Measurements from ENCODE around the gene XYLT1. TPM values are rescaled to one million over a fixed set of nuclear protein-coding genes. Genes with fewer than 3 reads are reported as not detected.

Gene XYLT1
- total RNA-seq, 1 experiment from 2014 or later, result 12.5 TPM

GRCh38 chr16:17351441-17352035 is 119.2 kb downstream of the XYLT1 start:
- H3K27ac Mint-ChIP-seq (ENCODE audit: unreplicated experiment), result no peak overlapping the region
- H3K27me3 Mint-ChIP-seq (ENCODE audit: insufficient read depth, unreplicated experiment), result no peaks in the 10 kb centered on the region
- no peak overlapping the region for H3K4me3 Mint-ChIP-seq (ENCODE audit: unreplicated experiment)
- no peaks in the 10 kb centered on the region for H3K9me3 ChIP-seq
- no peaks in the 10 kb centered on the region for H3K4me1 Mint-ChIP-seq (ENCODE audit: low read depth, unreplicated experiment)
- ChIA-PET CTCF (no interaction called here), POLR2A (no interaction called here)
- DNase-seq, result no peak
- TF ChIP-seq, protein P1, sequence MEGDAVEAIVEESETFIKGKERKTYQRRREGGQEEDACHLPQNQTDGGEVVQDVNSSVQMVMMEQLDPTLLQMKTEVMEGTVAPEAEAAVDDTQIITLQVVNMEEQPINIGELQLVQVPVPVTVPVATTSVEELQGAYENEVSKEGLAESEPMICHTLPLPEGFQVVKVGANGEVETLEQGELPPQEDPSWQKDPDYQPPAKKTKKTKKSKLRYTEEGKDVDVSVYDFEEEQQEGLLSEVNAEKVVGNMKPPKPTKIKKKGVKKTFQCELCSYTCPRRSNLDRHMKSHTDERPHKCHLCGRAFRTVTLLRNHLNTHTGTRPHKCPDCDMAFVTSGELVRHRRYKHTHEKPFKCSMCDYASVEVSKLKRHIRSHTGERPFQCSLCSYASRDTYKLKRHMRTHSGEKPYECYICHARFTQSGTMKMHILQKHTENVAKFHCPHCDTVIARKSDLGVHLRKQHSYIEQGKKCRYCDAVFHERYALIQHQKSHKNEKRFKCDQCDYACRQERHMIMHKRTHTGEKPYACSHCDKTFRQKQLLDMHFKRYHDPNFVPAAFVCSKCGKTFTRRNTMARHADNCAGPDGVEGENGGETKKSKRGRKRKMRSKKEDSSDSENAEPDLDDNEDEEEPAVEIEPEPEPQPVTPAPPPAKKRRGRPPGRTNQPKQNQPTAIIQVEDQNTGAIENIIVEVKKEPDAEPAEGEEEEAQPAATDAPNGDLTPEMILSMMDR (IDR thresholded peaks at IDR 0.05; ENCODE audit: insufficient read depth in 1 of 2, low read depth in 1 of 2, low read length in 1 of 2, severe bottlenecking in 1 of 2, unreplicated experiment in 1 of 2), result no peak
- H3K4me3 ChIP-seq (ENCODE audit: low read depth, low read length), result no peak overlapping the region
- BruUV-seq (replicated peaks), result no TSS peak
- H3K4me1 ChIP-seq, result no peaks in the 10 kb centered on the region
- no peaks in the 10 kb centered on the region for H3K36me3 Mint-ChIP-seq (ENCODE audit: insufficient read depth, unreplicated experiment)
- intact Hi-C loops (cut with micrococcal nuclease; ENCODE audit: unreplicated experiment), result no loop called here
- H3K36me3 ChIP-seq (ENCODE audit: control insufficient read depth, insufficient read depth, low read length), result no peaks in the 10 kb centered on the region
- H3K9me3 Mint-ChIP-seq (ENCODE audit: unreplicated experiment), result no peaks in the 10 kb centered on the region
- H3K27me3 ChIP-seq (replicated peaks; ENCODE audit: control insufficient read depth, insufficient read depth, low read length), result no peaks in the 10 kb centered on the region

DNA sequence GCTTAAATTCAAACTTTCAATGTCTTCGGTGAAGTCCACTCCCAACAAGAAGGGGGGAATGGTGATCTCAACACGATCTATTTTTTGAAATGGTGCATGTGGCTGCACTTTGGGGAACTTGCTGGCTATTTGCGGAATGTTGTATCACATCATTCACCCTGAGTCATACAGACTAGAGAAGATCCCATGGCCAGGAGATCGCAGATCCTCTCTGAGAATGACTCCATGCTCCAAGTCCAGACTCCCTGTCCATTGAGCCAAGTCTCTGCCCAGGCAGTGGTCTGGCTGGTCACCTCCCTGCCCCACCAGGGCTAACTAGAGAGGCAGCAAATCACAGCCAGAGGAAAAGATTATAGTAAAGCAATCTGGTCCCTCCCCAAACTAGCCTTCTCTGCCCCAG is 120.6 kb downstream of the XYLT1 start:
- ChIA-PET CTCF (no interaction called here), POLR2A (no interaction called here)
- Histone ChIP-seq H3K27me3 (replicated peaks; ENCODE audit: control insufficient read depth, insufficient read depth, low read length) (no peaks in the 10 kb centered on the region), H3K4me3 (ENCODE audit: low read depth, low read length) (no peak overlapping the region), H3K9me3 (no peaks in the 10 kb centered on the region), H3K4me1 (no peaks in the 10 kb centered on the region), H3K36me3 (ENCODE audit: control insufficient read depth, insufficient read depth, low read length) (no peaks in the 10 kb centered on the region)
- no peaks in the 10 kb centered on the region for H3K27me3 Mint-ChIP-seq (ENCODE audit: insufficient read depth, unreplicated experiment)
- H3K27ac Mint-ChIP-seq (ENCODE audit: unreplicated experiment), result no peak overlapping the region
- TF ChIP-seq, protein P1 (IDR thresholded peaks at IDR 0.05; ENCODE audit: insufficient read depth in 1 of 2, low read depth in 1 of 2, low read length in 1 of 2, severe bottlenecking in 1 of 2, unreplicated experiment in 1 of 2), result no peak
- BruUV-seq (replicated peaks), result no TSS peak
- DNase-seq, result no peak
- intact Hi-C loops (cut with micrococcal nuclease; ENCODE audit: unreplicated experiment), result no loop called here
- no peak overlapping the region for H3K4me3 Mint-ChIP-seq (ENCODE audit: unreplicated experiment)
- no peaks in the 10 kb centered on the region for H3K4me1 Mint-ChIP-seq (ENCODE audit: low read depth, unreplicated experiment)
- no peaks in the 10 kb centered on the region for H3K36me3 Mint-ChIP-seq (ENCODE audit: insufficient read depth, unreplicated experiment)
- H3K9me3 Mint-ChIP-seq (ENCODE audit: unreplicated experiment), result no peaks in the 10 kb centered on the region

- no peak overlapping the region for H3K4me3 ChIP-seq (ENCODE audit: low read depth, low read length)
Measured at GRCh38 chr16:17348826-17349225, 121.9 kb downstream of the XYLT1 start.

More at GRCh38 chr16:17348826-17349225, 121.9 kb downstream of the XYLT1 start:
- no peaks in the 10 kb centered on the region for H3K9me3 ChIP-seq
- H3K4me3 Mint-ChIP-seq (ENCODE audit: unreplicated experiment), result no peak overlapping the region
- no peaks in the 10 kb centered on the region for H3K36me3 Mint-ChIP-seq (ENCODE audit: insufficient read depth, unreplicated experiment)
- no peaks in the 10 kb centered on the region for H3K9me3 Mint-ChIP-seq (ENCODE audit: unreplicated experiment)
- CTCF ChIA-PET, result no interaction called here
- TF ChIP-seq, protein P1 (IDR thresholded peaks at IDR 0.05; ENCODE audit: insufficient read depth in 1 of 2, low read depth in 1 of 2, low read length in 1 of 2, severe bottlenecking in 1 of 2, unreplicated experiment in 1 of 2), result no peak
- no TSS peak for BruUV-seq (replicated peaks)
- intact Hi-C loops (cut with micrococcal nuclease; ENCODE audit: unreplicated experiment), result loop anchor here (10.0 kb wide), 1 partner anchor 74 kb away; no protein-coding TSS in a partner anchor
- no peak for DNase-seq
- no peaks in the 10 kb centered on the region for H3K4me1 Mint-ChIP-seq (ENCODE audit: low read depth, unreplicated experiment)
- no peaks in the 10 kb centered on the region for H3K36me3 ChIP-seq (ENCODE audit: control insufficient read depth, insufficient read depth, low read length)
- H3K27me3 ChIP-seq (replicated peaks; ENCODE audit: control insufficient read depth, insufficient read depth, low read length), result no peaks in the 10 kb centered on the region
- no peaks in the 10 kb centered on the region for H3K4me1 ChIP-seq
- no peak overlapping the region for H3K27ac Mint-ChIP-seq (ENCODE audit: unreplicated experiment)
- H3K27me3 Mint-ChIP-seq (ENCODE audit: insufficient read depth, unreplicated experiment), result no peaks in the 10 kb centered on the region
- POLR2A ChIA-PET, result no interaction called here
